GM18861 (cell line): ENCODE results near the gene NID1.
"Not testable (repeated sequence)": the region's sequence is repeated elsewhere in the genome, so short reads cannot be mapped to it uniquely, and the experiment has no call there.

Experiments used
- ATAC-seq: cut with Tn5 transposase; IDR thresholded peaks from one replicate; pipeline ENCODE4 v1.9.1; 2021; ENCODE audit not compliant: unreplicated experiment

Gene NID1

DNA sequence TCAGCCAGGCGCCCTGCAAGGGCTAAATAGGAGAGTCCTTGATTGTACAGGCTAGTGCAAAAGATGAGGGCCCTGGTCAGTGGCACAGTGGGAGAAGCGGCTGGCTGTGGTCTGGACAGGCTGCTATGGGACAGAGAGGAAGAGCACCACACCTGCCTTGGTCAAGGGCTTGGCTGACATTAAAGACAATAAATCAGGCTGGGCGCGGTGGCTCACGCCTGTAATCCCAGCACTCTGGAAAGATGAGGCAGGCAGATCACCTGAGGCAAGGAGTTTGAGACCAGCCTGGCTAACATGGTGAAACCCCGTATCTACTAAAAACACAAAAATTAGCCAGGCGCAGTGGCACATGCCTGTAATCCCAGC is 62.9 kb downstream of the NID1 start:
- no peak for ATAC-seq

DNA sequence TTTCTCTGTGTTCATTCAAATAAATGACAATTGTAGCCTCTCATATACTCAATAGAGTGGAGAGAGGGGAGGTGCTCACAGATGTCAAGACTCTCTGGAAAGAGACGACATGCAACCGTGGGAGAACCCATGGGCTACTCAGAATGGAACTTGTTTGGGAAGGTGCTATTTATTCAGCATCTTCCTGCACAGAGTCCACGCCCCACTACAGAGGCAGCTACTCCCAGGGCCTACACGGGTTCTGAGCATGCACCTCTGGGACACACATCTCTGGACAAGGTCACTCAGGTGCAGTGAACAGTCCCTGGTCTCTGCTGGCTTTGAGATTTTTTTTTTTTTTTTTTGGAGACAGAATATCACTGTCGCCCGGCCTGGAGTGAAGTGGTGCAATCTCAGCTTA is 64.1 kb downstream of the NID1 start:
- no peak for ATAC-seq

DNA sequence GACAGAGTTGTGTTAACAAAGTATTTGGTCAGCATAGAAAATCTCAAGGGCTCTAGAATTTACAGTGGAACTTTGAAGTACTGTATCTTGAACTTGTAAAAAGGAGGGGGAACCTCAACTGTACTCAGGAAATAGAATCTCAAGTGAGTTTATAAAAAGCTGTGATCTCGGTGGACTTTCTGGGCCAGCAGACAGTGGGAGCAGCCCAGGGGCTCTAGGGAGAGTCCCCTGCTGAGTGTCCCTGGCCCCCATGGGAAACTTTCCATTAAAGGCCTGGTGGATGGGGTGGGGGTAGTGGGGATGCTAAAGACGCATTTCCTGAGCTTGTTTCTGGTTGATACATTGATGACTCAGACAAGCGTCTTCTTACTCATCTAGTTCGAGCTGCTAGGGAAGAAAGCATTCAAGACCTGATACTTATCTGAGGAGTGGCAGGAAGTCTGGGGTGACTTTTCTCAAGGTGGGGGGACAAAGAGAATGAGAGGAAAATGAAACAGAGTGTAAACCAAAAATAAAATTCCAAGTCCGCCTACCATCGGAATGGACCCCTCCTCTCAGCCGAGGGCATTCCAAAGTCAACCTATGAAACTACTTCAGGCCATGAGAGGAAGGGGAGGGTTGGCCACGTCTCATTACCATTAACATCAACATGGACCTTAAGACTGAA is 65.5 kb downstream of the NID1 start:
- ATAC-seq, result peak; percentile 79

DNA sequence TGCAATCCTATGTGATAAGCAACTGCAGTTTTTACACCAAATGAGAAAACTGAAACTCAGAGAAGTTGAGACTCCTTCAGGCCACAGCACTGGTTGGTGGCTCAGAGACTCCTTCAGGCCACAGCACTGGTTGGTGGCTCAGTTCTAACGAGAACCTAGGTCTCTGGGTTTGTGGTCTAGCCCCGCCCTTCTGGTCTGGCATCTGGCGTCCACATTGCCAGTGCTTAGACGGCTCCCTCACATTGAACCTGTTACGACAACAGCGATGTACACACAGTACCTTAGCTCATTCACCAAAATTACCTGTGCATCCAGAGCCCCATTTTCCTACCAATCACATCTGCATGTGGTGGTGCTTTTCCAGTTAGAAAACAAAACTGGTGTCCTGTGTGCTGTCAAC is 66.1 kb downstream of the NID1 start:
- peak; percentile 26 for ATAC-seq

DNA sequence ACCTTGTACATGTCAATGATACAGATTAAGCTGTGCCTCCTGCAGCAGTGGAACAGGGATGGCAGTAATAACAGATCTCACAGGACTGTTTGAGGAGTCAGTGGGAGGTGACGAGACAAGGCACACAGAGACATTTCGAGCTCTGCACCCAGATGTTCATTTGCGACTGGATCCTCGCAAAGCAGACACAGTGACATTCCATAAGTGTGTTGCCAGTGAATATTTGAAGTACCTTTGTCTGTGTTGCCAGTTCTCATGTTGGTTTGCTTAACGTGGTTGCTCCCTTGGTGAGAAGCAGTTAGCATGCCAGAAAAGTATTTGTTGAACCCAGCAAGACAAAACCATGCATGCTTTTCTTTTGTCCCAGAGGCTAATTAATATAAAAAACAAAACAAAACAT is 67.0 kb downstream of the NID1 start:
- ATAC-seq, result no peak

DNA sequence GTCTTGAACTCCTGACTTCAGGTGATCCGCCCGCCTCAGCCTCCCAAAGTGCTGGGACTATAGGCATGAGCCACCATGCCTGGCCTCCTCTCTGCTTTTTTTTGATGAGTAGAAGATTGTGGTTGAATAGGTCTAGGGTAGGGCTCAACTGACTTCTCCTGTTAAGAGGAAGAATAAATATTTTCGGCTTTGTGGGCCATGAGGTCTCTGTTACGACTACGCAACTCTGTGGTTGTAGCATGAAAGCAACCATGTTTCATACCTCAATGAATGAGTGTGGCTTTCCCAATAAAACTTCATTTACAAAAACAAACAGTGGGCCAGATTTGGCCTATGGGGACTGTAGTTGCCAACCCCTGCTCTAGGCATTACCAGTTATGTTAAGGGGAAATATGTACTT is 67.8 kb downstream of the NID1 start:
- ATAC-seq, result no peak

DNA sequence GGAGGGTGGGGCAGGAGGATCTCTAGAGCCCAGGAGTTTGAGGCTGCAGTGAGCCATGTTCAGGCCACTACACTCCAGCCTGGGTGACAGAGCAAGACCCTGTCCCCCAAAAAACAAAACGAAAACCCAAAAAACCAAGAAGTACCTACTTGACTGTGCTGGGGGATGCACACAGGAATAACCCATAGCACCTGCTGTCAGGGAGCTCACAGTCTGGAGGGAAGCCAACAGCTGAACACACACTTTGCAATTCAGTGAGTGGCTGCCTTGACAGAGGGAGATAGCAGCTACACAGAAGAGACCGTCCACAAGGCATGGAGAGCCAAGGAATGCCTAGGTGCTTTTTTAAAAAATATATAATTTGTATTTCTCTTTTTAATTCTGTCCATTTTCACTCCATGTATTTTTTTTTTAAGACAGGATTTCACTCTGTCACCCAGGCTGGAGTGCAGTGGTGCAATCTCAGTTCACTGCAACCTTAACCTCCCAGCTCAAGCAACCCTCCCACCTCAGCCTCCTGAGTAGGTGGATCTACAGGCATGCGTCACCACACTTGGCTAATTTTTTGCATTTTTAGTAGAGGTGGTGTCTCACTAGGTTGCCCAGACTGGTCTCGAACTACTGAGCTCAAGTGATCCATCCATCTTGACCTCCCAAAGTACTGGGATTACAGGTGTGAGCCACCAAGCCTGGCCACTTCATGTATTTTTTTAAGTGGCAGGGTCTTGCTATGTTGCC is 68.7 kb downstream of the NID1 start:
- ATAC-seq, result no peak

DNA sequence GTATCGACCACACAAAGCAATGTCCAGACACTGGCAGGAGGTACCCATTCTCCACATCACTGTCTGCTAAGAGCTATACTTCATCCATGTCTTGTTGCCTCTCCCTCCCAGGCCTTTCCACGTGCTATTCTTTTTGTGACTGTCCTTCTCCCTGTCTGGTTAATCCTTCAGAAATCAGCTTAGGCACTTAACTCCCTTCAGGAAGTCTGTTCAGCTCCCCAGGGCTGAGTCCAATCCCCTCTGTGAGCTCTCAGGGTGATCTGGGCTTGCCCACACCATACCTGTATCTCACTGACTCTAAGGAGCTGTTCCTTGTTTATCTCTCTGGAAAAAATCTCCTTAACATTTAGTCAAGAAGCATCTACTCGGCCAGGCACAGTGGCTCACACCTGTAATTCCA is 69.4 kb downstream of the NID1 start:
- ATAC-seq, result no peak

DNA sequence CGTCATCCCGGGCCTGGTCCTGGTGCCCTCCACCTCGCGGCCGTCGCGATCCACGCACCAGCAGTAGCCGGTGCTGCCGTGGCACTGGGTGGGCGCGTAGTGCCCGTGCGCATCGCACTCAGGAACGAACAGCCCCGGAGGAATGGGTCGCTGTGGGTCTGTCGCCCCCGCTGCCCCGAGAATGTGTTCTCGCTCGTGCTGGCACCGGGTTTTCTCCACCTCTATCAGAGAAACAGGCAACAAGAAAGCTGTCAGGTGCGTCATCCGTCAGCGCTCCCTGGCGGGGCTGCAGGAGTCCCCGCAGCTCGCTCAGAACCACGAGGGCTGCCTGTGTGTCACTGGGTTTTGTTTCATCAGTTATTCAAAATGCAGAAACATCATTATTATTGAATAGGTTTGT is 71.2 kb downstream of the NID1 start:
- no peak for ATAC-seq

DNA sequence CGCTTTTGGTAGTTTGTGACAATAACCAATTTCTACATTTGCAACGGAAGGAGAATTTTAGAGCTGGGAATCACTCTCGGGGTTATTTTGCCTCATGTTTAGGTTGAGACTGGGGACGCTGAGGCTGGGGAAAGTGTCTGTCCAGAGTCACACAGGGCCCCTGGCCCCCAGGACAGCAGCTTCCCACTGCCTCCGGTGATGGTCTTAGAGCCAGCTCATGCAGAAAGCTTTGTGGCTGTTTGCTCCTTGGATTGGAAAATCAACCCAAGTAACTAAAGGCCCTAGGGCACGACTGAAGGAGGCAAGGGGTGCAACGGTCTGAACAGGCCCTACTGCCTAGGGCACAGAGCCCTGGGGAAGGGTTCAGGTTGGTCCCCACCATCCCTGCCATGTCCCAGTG is 72.0 kb downstream of the NID1 start:
- ATAC-seq, result no peak

DNA sequence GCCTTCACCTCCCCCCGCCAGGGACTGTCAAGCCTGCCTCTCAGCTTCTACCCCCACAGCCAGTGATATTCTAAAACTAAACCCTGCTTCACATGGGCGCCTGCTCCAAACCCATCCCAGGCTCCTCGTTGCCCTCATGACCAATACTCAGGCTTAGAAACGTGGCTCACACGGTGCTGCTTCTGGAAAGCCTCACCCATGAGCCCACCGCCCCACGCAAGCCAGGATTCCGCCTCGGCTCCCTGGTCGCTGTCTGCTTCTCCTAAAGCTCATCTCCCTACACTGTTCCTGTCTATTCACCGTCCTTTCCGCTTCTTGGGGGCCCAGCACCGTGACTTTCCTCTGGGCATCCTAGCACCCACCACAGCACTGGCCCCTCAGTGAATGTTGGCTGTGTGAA is 72.5 kb downstream of the NID1 start:
- ATAC-seq, result no peak

DNA sequence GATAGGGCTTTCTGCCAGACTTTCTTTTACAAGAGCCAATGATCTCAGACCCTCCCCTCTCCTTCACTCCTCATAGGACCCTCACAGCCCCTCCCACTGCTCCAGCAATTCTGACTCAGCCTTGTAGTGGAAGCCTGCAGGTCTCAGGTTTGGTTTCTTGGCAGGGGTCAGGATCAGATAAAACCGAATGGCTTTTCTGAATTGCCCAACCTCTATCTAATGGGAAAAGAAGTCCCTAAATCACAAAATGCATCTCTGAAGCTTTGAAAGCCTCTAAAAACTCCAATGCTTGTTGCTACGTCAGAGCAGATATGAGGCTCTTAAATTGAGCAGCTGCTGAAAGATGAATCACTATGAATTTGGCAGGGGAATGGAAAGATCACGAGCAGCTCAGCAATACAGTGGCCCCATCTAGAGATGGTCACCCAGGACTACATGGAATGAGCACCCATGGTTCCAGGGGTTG is 74.5 kb downstream of the NID1 start:
- no peak for ATAC-seq

DNA sequence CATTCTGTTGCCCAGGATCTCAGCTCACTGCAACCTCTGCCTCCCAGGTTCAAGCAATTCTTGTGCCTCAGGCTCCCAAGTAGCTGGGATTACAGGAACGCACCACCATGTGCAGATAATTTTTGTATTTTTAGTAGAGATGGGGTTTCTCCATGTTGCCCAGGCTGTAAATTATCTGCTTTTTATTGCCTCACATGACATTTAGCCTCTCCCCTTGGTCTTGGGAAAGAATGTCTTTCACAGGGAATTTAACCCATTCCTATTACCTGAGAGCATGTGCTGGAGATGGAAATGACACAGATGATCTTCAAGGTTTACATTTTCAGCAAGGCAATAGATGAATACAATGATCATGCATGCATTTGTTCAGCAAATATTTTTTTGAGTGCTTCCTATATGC is 75.8 kb downstream of the NID1 start:
- ATAC-seq, result no peak

DNA sequence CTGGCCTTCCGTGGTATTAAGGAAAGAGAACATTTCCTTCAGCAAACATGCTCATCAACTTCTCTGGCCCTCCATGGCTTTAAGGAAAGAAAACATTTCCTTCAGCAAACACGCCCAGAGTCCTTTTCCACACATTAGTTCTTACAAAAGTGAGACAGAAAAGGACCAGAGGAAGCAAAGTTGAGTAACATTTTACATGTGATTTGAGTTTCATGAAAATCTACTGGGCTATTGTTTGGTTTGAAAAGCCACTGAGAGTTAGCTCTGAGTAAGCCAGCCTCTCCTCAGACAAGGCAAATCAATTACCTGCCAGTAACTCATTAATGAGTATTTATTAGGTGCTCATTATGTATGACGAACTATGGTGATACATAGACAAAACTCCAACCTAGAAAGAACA is 78.0 kb downstream of the NID1 start:
- ATAC-seq, result peak; percentile 96

DNA sequence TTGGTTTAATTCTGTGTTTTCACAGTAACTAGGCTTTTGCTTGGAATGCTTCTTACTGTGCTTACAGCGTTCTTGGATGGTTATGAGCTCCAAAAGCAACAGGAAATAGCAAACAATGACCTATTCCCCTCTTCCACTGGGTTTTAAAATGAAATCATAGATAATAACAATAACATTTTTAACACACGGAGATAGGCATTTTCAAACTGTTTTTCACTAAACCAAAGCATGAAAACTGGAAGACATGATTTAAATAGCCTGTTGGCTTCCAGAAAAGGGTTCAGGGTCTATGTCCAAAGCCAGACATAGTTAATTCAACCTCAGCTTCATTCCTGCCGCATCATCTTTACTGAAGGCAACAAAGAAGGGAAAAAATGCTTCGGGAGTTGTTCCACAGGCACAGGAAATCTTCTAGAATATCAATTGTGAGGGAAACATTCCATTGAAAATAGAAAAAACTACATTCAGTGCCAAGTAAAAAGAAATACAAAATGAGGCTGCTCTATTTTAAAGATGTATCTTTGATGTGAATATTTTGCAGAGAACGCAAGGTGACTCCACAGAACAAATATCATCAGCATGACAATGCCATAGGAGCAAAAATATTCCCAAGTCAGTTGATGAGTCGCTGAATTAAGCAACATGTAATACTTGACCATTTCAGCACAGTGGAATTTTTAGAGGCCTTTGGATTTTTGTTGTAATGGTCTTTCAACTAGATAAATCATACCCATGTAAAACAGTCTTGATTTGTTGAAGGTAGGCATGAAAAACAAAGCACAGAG is 80.7 kb downstream of the NID1 start:
- no peak for ATAC-seq

DNA sequence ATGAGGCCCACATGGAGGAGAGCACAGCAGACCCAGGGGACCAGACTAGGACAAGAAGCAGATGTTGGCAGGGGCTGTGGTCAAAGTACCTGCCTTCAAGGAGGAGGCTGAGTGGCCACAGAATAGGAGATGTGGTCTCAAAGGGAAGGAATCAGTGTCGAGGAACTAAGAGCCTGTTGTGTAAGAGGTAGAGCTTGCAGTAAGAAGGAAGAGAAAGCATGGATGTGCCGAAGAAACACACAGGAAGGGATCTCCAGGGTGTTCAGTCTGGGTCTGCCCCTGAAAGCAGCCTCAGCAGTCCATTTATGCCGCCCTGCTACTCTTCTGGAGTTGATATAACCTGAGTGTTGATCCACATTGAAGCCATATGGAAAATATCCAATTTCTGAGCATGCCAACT is 83.9 kb downstream of the NID1 start:
- no peak for ATAC-seq

DNA sequence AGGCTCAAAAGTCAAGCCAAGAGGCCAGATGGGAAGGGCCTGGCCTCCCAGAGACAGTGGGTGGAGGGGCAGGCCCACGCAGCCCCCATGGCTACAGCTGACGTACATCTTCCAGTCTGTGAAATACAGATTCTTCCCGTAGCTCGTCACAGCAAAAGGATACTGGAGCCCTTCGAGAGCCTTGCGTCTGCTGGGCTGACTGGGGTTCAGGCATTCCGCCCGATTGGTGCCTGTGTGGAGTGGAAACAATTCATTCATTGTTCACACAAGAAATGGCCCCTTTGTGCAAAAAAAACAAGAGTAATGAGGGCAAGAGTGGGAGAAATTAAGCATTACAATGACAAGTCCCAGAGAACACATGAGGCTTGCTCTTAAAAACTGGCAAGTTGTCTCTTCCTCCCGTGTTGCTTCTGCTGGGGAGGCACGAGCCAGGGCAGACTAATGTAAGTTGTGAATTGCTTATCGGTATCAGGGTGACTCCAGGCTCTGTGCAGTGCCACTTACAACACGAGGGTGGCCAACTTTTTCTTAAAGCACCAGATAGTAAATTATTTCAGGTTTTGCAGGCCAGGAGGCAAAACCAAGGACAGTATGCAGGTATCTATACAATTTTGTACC is 85.1 kb downstream of the NID1 start:
- ATAC-seq, result no peak

DNA sequence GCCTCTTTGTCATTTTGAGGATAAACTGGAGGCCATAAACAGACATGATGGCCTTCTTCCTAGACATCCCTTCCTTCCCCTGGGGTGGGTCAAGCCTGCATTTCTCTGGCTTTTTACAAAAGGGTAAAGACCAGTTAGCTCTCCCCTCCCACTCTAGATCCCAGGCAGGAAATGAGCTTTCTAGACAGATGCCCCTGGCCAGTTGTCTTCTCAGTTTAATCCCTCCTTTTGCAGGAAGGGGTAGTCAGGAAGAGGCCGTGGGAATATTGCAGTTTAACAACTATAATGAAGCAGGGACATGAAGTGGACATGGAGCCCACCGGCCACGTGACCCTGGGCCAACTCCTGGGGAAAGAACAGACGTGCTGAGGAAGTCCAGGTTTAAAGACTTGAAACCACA is 85.7 kb downstream of the NID1 start:
- ATAC-seq, result no peak

DNA sequence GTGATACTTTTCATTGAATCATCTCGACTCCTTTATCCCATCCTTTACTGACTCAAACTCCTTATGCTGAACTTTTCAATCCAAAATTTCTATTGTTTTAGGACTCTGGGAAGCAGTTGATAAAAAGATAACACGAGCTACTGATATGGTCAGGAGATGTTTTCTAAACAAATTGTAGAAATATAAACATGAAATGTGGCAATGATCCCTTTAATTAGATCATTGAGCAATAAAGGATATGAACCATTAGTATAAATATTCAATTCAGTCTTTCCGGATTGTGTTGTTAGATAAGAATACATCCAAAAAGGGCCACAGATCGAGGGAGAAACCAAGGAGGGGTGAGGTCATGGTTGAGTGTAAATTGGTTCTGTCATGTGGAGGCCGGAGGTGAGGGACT is 88.4 kb downstream of the NID1 start:
- no peak for ATAC-seq

DNA sequence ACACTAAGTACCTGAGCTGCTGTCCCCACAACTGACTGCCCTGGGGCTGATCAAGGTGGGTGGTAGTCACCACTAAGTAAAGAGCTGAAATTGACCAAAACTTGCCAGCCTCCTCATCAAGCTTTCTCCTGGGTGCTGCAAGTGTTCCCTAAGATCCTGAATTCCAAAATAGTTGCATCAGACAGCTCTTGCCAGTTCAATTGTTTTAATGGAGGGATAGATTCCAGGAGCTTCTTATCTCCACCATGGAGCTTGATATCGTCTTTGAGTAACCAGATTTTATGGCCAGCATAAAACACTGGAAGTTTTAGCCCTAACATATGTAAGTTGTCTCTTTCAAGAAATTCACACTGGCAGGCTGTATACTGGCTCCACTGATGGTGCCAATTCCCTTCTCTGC is 90.3 kb downstream of the NID1 start:
- ATAC-seq, result no peak

DNA sequence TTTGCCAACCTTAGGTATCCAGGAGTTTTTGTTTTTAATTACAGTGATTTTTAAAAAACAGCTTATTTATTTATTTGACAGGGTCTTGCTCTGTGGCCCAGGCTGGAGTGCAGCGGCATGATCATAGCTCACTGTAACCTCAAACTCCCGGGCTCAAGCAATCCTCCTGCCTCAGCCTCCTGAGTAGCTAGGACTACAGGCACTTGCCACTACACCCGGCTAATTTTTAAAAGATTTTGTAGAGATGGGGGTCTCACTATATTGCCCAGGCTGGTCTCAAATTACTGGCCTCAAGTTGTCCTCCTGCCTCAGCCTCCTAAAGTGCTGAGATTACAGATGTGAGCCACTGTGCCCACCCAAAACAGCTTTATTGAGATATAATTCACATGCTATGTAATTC is 92.2 kb downstream of the NID1 start:
- ATAC-seq, result not testable (repeated sequence)

DNA sequence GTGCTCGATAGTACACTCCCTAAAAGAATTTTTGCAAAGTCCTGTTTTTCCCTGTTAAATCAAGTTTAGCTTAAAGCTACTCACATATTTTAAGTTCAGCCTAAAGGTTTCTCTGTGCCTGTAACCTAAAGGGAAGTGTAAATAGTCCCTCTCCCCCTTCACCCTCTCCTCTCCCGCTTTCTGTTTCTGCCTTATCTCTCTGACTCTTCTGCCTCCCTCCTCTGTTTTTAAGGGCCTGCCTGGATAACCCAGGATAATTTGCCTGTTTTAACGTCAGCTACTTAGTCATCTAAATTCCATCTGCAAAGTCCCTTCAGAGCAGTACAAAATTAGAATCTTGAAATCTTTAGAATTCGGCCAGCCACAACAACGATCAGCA is 92.6 kb downstream of the NID1 start:
- ATAC-seq, result peak; percentile 24
